GM12891 (cell line): ENCODE results near the gene HDAC11.

Source experiments
- PAX5 ChIP-seq: IDR thresholded peaks from 2 replicates; pipeline ENCODE4 v1.6.1; 2011; ENCODE audit warnings: low read length, moderate library complexity, mild to moderate bottlenecking; ENCODE audit not compliant: insufficient read depth, severe bottlenecking
- POLR2A ChIP-seq: IDR thresholded peaks from 2 replicates; pipeline ENCODE4 v1.6.1; 2011; ENCODE audit warnings: low read depth, low read length, control low read depth
- POLR2AphosphoS5 ChIP-seq: IDR thresholded peaks from 2 replicates; pipeline ENCODE4 v1.6.1; 2011; ENCODE audit warnings: low read depth, low read length, control low read depth
- POU2F2 ChIP-seq: IDR thresholded peaks from 2 replicates; pipeline ENCODE4 v1.6.1; 2011; ENCODE audit warnings: low read depth, mild to moderate bottlenecking, control low read depth, low read length, moderate library complexity
- SPI1 ChIP-seq: IDR thresholded peaks from 2 replicates; pipeline ENCODE4 v1.6.1; 2011; ENCODE audit warnings: low read depth, low read length, control low read depth
- TAF1 ChIP-seq: IDR thresholded peaks from 2 replicates; pipeline ENCODE4 v1.6.1; 2011; ENCODE audit warnings: low read depth, low read length, control low read depth

DNA sequence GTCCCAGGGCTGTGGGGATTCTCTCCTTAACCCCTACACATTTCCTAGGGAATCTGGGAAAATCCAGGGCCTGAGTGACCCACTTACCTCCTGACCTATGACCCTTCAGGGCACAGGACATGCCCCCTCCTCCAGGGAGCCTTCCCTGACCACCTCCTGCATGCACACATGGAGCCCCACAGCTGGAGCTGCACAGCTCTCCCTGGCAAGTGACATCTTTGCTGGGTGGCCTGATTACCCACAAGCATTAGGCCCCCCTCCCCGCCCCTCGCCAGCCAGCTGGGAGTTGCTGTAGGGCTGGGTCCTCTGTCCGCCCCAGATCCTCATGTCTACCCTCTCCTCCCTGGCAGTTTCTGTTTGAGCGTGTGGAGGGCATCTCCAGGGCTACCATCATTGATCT lies 21.4 kb downstream of the HDAC11 start:
- TF ChIP-seq POLR2A = no peak
- TF ChIP-seq POLR2AphosphoS5 = no peak
- no peak for TF ChIP-seq TAF1
- TF ChIP-seq SPI1 = no peak
- TF ChIP-seq POU2F2 = no peak
- no peak for TF ChIP-seq PAX5
